ENCODE measurements around the gene SLC45A1.

SLC45A1 gene

GRCh38 chr1:8384577-8384976 is 66.7 kb downstream of the SLC45A1 start:
- DNase-seq (ENCODE audit: low read depth): no peak

GRCh38 chr1:8386247-8386646 is 68.3 kb downstream of the SLC45A1 start:
- DNase-seq (ENCODE audit: low read depth): no peak

- DNase-seq (ENCODE audit: low read depth): no peak
Observed at GRCh38 chr1:8388732-8389562, 71.0 kb downstream of the SLC45A1 start.

GRCh38 chr1:8389958-8390535 is 72.1 kb downstream of the SLC45A1 start:
- no peak for DNase-seq (ENCODE audit: low read depth)

GRCh38 chr1:8390707-8391106 is 72.8 kb downstream of the SLC45A1 start:
- no peak for DNase-seq (ENCODE audit: low read depth)

- DNase-seq (ENCODE audit: low read depth): no peak
Observed at GRCh38 chr1:8392522-8392921, 74.6 kb downstream of the SLC45A1 start.
